GM19455 (cell line): ENCODE data around the gene BSN.

ENCODE experiments used
- ATAC-seq: cut with Tn5 transposase; IDR thresholded peaks from one replicate; pipeline ENCODE4 v1.9.1; 2021; ENCODE audit not compliant: unreplicated experiment

The BSN gene

GRCh38 chr3:49626101-49626581 lies 71.9 kb downstream of the BSN start:
- ATAC-seq = no peak

GRCh38 chr3:49626796-49627195 lies 72.5 kb downstream of the BSN start:
- ATAC-seq = no peak

- ATAC-seq = no peak
These were observed 73.4 kb downstream of the BSN start for GRCh38 chr3:49627634-49628033.

DNA sequence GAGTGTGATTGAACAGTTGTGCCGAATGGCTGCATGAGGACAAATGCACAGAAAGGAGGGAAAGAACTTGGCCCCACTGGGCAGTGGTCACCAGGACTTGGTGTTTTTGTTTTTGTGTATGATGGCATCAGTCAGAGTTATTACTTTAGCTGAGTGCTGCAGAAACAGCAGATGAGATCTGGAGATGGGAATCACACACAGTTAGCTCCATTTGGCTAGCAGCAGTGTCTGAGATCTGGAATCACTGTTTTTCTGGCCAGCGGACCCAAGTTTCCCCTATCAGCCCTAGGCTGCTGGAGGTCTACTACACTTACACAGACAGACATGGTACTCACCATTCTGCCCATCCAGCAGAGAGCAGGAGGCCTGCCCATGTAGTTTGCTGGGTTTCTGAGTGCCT lies 74.0 kb downstream of the BSN start:
- no peak for ATAC-seq

DNA sequence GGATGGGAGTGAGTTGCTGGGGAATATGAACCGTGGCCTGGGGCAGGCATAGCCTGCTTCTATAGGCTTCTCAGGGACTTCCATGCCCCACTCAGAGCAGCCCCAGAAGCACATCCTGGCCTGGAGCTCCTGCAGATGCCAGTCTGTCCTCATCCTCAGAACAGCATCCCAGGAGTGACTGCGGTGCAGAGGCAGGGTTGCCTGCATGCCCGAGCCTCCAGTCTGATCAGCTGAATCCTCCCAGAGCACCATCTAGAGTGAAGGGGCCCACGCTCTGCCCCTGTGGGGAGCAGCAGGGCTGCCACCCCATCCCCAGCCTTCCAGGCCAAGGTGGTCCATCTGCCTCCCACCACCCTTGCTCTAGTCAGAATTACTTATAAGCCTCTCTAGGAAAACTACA lies 75.2 kb downstream of the BSN start:
- no peak for ATAC-seq

DNA sequence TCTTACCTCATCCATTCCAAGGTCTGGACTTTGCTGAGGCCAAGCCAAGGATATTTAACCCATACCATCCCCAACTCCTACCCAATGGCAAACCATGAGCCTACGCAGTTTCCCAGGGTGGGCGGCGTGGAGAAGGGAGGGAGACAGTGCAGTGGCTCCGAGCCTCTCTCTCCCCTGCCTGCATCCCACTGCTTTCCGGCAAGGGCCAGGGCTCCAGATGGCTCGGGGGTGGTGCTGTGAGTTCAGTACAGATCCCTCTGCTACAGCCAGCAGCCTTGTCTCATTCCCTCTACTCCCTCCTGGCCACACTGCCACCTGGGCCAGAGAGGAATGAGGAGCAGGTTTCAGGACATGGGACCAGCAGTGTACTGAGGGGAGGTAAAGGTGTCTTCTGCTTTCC lies 75.6 kb downstream of the BSN start:
- ATAC-seq = no peak

GRCh38 chr3:49630784-49631183 lies 76.5 kb downstream of the BSN start:
- ATAC-seq = no peak

GRCh38 chr3:49634736-49635135 lies 80.5 kb downstream of the BSN start:
- ATAC-seq = no peak

DNA sequence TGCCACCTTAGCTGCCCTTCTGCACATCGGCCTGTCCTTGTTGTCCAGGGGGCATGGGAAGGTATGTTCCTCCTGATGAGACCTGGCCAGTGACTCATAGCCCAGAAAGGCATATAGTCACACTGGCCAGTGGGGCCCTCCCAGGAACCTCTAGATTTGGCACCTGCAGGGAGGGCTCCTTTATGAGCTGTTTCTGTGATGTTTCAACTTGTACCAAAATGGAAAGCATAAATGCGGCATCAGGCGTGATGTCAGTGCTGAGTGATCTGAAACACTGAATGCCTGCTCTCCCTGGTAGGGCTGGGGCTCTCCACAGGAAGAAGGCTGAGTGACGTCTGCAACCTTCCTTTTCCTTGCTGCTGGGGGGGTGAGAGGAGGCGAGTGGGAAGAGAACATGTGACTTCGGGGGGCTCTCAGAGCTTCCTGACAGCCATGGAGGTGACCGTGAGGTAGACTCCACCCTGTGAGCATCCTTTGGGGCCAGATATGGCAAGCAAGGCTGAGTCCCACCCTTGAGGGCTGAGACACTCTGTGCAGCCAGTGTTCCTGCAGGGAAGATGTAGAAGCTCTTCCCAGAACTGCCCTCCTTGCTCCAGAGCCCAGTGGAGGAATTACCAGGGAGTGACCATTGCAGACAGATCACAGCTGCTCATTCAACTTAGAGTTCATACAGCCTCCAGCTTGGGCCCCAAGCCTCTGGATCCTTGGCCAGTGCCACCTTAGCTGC lies 82.8 kb downstream of the BSN start:
- no peak for ATAC-seq

DNA sequence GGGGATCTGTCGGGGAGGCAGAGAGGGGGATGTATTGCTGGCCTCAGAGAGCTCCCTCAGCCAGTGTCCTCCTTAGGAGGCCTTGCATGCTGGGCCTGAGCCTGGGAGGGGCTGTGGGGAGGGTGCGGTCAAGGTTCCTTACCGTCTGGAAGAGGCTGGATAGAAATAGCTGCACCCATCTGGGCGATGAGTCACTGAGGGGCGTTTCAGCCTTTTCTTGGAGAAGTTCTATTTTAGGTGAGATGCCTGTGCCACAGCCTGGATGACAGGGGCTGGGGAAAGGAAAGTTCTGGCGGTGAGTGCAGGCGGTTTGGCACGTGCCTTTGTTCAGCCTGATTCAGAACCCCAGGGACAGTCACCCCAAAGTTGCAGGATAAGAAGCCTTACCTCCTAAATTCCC lies 84.2 kb downstream of the BSN start:
- ATAC-seq = no peak

DNA sequence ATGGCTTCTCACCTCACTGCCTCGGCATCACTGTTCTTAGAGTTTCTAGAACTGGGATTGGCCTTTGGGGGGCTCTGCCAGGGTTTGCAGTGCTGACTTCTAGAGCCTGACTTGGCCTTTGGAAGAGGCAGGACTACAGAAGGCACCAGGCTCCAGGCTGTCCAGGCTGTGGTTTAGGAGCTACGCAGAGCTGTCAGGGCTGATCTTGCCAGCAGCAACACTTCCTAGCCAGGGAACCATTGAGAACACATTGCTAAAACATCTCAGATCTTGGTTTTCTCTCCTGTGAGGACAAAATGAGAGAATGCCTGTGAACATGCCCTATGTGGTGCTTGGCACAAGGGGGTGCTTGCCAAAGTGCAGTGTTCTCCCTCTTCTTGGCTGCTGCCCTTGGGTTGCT lies 85.3 kb downstream of the BSN start:
- no peak for ATAC-seq

- no peak for ATAC-seq
These were observed 87.0 kb downstream of the BSN start for GRCh38 chr3:49641292-49641691.

DNA sequence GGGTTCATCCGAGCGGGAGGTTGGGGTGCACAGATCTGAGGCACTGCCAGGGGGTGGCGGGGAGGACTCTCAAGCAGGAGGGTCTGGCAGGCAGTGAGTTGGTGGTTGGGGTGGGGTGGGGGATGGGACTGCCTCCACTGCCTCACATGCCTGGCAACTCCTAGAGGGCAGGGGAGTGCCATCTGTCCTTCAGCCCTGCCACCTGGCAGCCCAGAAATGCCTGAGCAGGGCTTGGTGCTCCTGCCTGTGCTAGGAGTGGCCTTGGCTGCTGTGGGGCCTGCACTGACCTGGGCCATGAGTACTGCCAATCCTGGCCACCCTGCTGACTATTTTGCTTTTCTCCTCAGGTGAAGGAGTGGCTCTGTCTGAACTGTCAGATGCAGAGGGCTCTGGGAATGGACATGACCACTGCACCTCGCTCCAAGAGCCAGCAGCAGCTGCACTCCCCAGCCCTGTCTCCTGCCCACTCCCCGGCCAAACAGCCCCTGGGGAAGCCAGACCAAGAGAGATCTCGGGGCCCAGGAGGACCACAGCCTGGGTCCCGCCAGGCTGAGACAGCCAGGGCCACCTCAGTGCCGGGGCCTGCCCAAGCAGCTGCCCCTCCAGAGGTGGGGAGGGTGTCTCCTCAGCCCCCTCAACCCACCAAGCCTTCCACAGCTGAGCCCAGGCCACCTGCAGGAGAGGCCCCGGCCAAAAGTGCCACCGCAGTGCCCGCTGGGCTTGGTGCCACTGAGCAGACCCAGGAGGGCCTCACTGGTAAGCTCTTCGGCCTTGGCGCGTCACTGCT lies 87.8 kb downstream of the BSN start:
- ATAC-seq = no peak

- ATAC-seq = no peak
These were observed 88.5 kb downstream of the BSN start for GRCh38 chr3:49642708-49643145.

DNA sequence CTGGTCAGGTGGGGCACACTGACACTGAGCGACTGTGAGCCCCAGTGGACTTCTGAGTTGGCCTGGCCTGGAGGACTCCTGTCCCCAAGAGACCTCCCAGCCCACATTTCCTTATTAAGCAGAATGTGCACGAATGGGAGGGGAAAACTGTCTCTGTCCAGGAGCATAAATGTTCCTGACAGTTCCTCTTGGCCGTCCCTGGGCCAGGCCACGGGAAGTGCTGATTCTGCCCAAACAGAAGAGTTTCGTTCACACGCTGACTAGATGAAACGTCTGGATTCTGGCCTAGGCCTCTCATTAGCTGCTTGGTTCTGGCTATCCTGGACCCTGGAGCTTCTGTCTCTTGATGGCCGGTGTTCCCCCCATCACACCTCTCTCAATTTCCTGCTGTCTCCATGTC lies 90.4 kb downstream of the BSN start:
- no peak for ATAC-seq

GRCh38 chr3:49646236-49646635 lies 92.0 kb downstream of the BSN start:
- ATAC-seq = no peak

DNA sequence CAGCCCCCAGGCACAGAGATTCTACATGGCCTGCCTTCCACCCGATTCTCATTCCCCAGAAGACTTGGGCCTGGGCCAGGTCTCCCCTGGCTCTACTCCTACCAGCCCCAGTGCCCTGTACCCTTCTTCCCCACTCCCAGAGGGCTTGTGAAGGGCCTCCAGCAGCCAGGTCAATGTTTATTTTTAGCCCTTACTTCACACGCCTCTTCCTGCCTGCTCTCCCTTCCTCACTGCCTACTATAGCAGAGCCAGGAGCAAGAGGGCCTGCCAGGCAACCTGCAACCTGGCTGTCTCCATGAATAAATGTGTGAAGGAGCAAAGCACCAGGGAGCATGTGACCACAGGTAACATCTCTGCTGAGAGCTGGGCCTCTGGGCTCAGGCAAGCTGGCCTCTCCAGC lies 93.5 kb downstream of the BSN start:
- no peak for ATAC-seq

DNA sequence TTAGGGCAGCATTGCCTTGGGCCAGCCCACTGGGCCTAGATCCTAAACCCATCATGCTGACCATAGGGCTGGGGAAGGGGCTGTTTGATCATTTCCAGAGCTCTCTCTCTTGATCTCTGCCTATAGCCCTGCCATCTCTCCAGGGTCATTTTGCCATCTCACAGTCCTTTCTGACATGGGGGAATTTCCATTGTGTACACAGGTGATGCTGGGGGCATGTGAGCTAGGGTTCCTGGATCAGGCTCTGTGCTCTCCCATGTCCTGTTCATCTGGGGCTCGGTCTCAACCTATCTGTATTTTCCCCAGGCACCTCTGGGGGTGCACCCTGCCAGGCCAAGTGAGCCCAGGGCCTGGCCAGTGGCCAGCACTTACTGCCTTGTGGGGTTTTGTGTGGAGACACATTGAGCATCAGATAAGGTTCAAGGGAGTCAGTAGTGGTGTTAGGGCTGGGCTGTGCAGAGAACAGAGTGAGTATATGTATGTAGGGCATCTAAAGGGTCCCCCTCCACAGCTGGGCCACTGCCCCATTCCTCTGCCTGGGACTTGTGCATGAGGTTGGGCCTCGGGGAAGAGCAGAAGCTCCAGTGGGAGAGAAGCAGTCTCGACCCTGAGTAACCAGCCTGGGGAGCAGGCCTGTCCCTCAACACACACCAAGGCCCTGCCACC lies 94.2 kb downstream of the BSN start:
- no peak for ATAC-seq

DNA sequence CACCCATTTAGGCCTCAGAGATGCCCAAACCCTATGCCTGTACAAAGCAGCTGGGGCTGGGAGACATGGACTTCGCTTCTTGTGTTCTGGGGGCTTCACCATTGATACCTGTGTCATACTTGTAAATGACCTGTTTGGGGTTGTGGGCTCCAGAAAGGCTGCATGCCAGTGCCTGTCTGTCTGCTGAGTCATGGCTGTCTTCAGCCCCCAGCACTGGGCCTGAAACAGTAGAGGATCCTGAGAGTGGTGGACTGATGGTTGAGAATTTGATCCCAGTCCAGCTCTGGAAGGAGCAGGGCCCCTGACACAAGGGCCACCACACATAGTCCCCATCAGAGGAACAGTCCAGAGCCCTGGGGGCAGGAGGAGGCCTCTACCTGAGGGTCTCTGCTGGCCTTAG lies 95.3 kb downstream of the BSN start:
- no peak for ATAC-seq

- ATAC-seq = no peak
These were observed 95.9 kb downstream of the BSN start for GRCh38 chr3:49650177-49650576.

DNA sequence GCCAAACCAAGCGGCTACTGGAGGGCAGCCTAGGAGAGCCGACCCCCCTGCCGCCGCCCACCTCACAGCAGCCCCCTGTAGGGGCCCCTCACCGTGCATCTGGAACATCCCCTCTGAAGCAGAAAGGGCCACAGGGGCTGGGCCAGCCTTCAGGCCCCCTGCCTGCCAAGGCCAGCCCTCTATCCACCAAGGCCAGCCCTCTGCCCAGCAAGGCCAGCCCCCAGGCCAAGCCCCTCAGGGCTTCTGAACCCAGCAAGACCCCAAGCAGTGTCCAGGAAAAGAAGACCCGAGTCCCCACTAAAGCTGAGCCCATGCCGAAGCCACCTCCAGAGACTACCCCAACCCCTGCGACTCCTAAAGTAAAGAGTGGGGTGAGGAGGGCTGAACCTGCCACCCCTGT lies 96.4 kb downstream of the BSN start:
- no peak for ATAC-seq
